Skeletal muscle tissue (tissue), 4 donors: ENCODE measurements around the gene DHRS4L2. TPM values are rescaled to one million over a fixed set of nuclear protein-coding genes. Genes with fewer than 3 reads are reported as not detected.
"Not testable (repeated sequence)": the region's sequence is repeated elsewhere in the genome, so short reads cannot be mapped to it uniquely, and the experiment has no call there.

Experiments used
- H3K27ac ChIP-seq: one replicate; pipeline ENCODE4 v1.7.0; 2013; ENCODE audit warnings: mild to moderate bottlenecking, low read depth, low read length, inconsistent platforms
- H3K27me3 ChIP-seq, 3 donors: one replicate each; pipeline ENCODE4 v1.7.0; 2013; ENCODE audit warnings: low read length in 3 of 3; ENCODE audit not compliant: control insufficient read depth in 3 of 3, insufficient read depth in 3 of 3
- H3K36me3 ChIP-seq, 3 donors: one replicate each; pipeline ENCODE4 v1.7.0; 2013; ENCODE audit warnings: low read length in 3 of 3; ENCODE audit not compliant: control insufficient read depth in 3 of 3, insufficient read depth in 3 of 3
- H3K4me1 ChIP-seq, 3 donors: one replicate each; pipeline ENCODE4 v1.7.0; 2013; ENCODE audit warnings: low read length in 3 of 3, mild to moderate bottlenecking in 3 of 3; ENCODE audit not compliant: control insufficient read depth in 3 of 3, insufficient read depth in 3 of 3
- H3K4me3 ChIP-seq, 3 donors: one replicate each; pipeline ENCODE4 v1.7.0; 2013; ENCODE audit warnings: low read length in 3 of 3
- H3K9ac ChIP-seq, 3 donors: one replicate each; pipeline ENCODE4 v1.7.0; 2013; ENCODE audit warnings: low read length in 3 of 3, mild to moderate bottlenecking in 3 of 3, moderate library complexity in 2 of 3, low read depth in 1 of 3
- H3K9me3 ChIP-seq, 3 donors: one replicate each; pipeline ENCODE4 v1.7.0; 2013; ENCODE audit warnings: low read length in 3 of 3; ENCODE audit not compliant: control insufficient read depth in 3 of 3
- total RNA-seq: library from RNA; depleted of rRNA; stranded (reverse); fragments of >200 nt; gene quantifications from one replicate; pipeline ENCODE4 v1.2.3, GENCODE V29; 2014
- donor health status: Osteomylitis.

DHRS4L2 gene
- total RNA-seq, 1 donor from 2014 or later, result 8.9 TPM

GRCh38 chr14:23970283-23970659 is 18.5 kb upstream of the DHRS4L2 start:
- H3K4me1 ChIP-seq, H3K4me3 ChIP-seq, H3K9me3 ChIP-seq, H3K27ac ChIP-seq, H3K27me3 ChIP-seq, H3K9ac ChIP-seq, H3K36me3 ChIP-seq: not testable (repeated sequence)

- not testable (repeated sequence) for H3K4me1 ChIP-seq, H3K9me3 ChIP-seq, H3K27ac ChIP-seq, H3K36me3 ChIP-seq, H3K9ac ChIP-seq, H3K27me3 ChIP-seq, H3K4me3 ChIP-seq
These were observed 15.6 kb upstream of the DHRS4L2 start for GRCh38 chr14:23973178-23973577.

GRCh38 chr14:23974041-23974440 is 14.7 kb upstream of the DHRS4L2 start:
- H3K36me3 ChIP-seq, H3K27me3 ChIP-seq, H3K4me3 ChIP-seq, H3K4me1 ChIP-seq, H3K9me3 ChIP-seq, H3K9ac ChIP-seq, H3K27ac ChIP-seq: not testable (repeated sequence)

- H3K9me3 ChIP-seq, H3K27ac ChIP-seq: not testable (repeated sequence)
These were observed 11.5 kb upstream of the DHRS4L2 start for GRCh38 chr14:23977208-23977607.

GRCh38 chr14:23981951-23982813 is 6.5 kb upstream of the DHRS4L2 start:
- H3K36me3 ChIP-seq, result not testable (repeated sequence)

More at GRCh38 chr14:23977208-23977607, 11.5 kb upstream of the DHRS4L2 start:
- not testable (repeated sequence) for H3K4me3 ChIP-seq, H3K4me1 ChIP-seq, H3K9ac ChIP-seq, H3K36me3 ChIP-seq, H3K27me3 ChIP-seq

GRCh38 chr14:23984891-23985602 is 3.7 kb upstream of the DHRS4L2 start:
- peaks cover 10 to 21% (median 12%) of the 10 kb centered on the region in 3 donors for H3K4me1 ChIP-seq
- H3K27me3 ChIP-seq, result no peaks in the 10 kb centered on the region
- H3K36me3 ChIP-seq, result no peaks in the 10 kb centered on the region
- no peak overlapping the region for H3K27ac ChIP-seq
- H3K9me3 ChIP-seq, result no peaks in the 10 kb centered on the region
- no peak overlapping the region for H3K9ac ChIP-seq
- H3K4me3 ChIP-seq, result no peak overlapping the region

More at GRCh38 chr14:23981951-23982813, 6.5 kb upstream of the DHRS4L2 start:
- H3K27ac ChIP-seq, H3K9me3 ChIP-seq, H3K9ac ChIP-seq, H3K27me3 ChIP-seq, H3K4me1 ChIP-seq, H3K4me3 ChIP-seq: not testable (repeated sequence)

- H3K27me3 ChIP-seq, H3K36me3 ChIP-seq, H3K9me3 ChIP-seq: not testable (repeated sequence)
- Histone ChIP-seq H3K4me1 (peaks cover 11 to 22% (median 12%) of the 10 kb centered on the region in 3 donors), H3K4me3 (peak overlapping the region; percentile 30 to 70 (median 41)), H3K27ac (peak overlapping the region; percentile 80), H3K9ac (peak overlapping the region in 2 of 3 donors; percentile 54 to 61)
These were observed 514 bp upstream of the DHRS4L2 start for GRCh38 chr14:23988223-23988606.

- H3K36me3 ChIP-seq, H3K9me3 ChIP-seq, H3K27me3 ChIP-seq: not testable (repeated sequence)
- H3K9ac ChIP-seq, result peak overlapping the region in 2 of 3 donors; percentile 61 to 88
- H3K4me3 ChIP-seq, result peak overlapping the region; percentile 8 to 70 (median 11)
- peaks cover 12 to 20% (median 13%) of the 10 kb centered on the region in 3 donors for H3K4me1 ChIP-seq
- H3K27ac ChIP-seq, result peak overlapping the region; percentile 80
These were observed 1.2 kb downstream of the DHRS4L2 start for GRCh38 chr14:23989734-23990445.

GRCh38 chr14:23990961-23991360 is 2.2 kb downstream of the DHRS4L2 start:
- H3K27me3 ChIP-seq, H3K9me3 ChIP-seq, H3K27ac ChIP-seq, H3K36me3 ChIP-seq, H3K4me3 ChIP-seq, H3K9ac ChIP-seq: not testable (repeated sequence)
- peaks cover 12 to 17% (median 14%) of the 10 kb centered on the region in 3 donors for H3K4me1 ChIP-seq

GRCh38 chr14:23993042-23993441 is 4.3 kb downstream of the DHRS4L2 start:
- not testable (repeated sequence) for H3K9me3 ChIP-seq

More at GRCh38 chr14:23993042-23993441, 4.3 kb downstream of the DHRS4L2 start:
- H3K36me3 ChIP-seq, H3K27ac ChIP-seq, H3K27me3 ChIP-seq, H3K4me3 ChIP-seq, H3K9ac ChIP-seq: not testable (repeated sequence)
- peaks cover 12 to 17% (median 14%) of the 10 kb centered on the region in 3 donors for H3K4me1 ChIP-seq
